ENCODE results near the gene ZGRF1.
A peak's percentile ranks its signal among the peaks of the same experiment; 100 is the strongest.
"Not testable (repeated sequence)": the region's sequence is repeated elsewhere in the genome, so short reads cannot be mapped to it uniquely, and the experiment has no call there.

The ZGRF1 gene

GRCh38 chr4:112550728-112551127 lies 86.0 kb downstream of the ZGRF1 start:
- no peak for DNase-seq (ENCODE audit: low read depth)

- no peak for DNase-seq (ENCODE audit: low read depth)
Observed at GRCh38 chr4:112546476-112546875, 90.2 kb downstream of the ZGRF1 start.

GRCh38 chr4:112545346-112545745 lies 91.4 kb downstream of the ZGRF1 start:
- no peak for DNase-seq (ENCODE audit: low read depth)

GRCh38 chr4:112540695-112541094 lies 96.0 kb downstream of the ZGRF1 start:
- DNase-seq (ENCODE audit: low read depth): no peak

DNA sequence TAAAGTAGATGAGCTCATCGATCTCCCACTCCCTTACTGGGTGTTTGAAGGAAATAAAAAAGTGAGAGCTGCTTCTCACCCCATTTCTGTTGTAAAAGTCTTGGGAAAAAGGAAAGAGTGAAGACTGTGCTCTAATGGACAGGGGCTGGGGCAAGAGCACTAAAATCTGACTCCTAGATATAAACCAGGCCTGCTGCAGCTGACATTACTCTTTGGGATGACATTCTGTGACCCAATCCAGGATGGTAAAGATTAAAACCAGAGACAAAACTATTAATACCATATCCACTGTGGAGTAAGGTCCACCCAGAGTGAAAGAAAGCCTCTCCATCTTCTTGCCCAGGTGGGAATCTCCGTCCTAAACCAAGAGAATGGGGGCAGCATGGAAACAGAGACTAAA lies 100.6 kb downstream of the ZGRF1 start:
- DNase-seq (ENCODE audit: low read depth): no peak

DNA sequence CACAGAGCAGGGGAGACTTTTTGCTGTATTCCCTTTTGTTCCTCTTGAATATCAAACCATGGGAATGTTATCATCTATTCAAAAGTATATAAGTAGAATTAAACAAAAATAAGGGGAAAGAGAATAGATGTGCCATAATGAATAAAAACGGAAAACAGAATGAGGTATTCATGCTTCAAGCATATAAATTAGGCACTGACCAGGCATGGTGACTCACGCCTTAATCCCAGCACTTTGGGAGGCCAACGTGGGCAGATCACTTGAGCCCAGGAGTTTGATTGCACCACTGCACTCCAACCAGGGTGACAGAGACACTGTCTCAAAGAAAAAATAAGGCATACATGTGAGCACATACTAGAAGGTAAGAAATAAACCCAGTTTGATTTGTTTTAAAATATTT lies 104.4 kb downstream of the ZGRF1 start:
- no peak for DNase-seq (ENCODE audit: low read depth)

DNA sequence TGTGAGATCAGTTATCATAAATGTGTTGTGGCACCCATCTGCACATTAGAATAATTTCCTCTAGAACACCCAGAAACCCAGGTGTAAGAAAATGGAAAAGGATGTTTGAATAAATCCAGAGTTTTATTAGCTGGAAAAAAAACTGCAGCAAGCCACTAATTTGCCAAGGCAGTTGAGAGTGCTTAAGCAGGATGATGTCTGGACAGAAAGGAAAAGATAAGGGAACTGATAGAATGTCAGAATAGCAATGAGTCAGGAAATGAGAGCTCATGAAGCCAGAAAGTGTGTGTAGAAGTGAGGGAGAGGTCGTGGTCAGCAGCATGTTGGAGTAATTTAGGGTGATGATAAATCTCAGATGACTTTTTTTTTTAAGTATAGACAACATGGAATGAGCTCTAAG lies 105.6 kb downstream of the ZGRF1 start:
- no peak for DNase-seq (ENCODE audit: low read depth)

- no peak for DNase-seq (ENCODE audit: low read depth)
Observed at GRCh38 chr4:112526061-112526460, 110.6 kb downstream of the ZGRF1 start.

GRCh38 chr4:112523764-112524505 lies 112.8 kb downstream of the ZGRF1 start:
- peak; percentile 80 for DNase-seq (ENCODE audit: low read depth)

GRCh38 chr4:112523008-112523721 lies 113.5 kb downstream of the ZGRF1 start:
- no peak for DNase-seq (ENCODE audit: low read depth)

DNA sequence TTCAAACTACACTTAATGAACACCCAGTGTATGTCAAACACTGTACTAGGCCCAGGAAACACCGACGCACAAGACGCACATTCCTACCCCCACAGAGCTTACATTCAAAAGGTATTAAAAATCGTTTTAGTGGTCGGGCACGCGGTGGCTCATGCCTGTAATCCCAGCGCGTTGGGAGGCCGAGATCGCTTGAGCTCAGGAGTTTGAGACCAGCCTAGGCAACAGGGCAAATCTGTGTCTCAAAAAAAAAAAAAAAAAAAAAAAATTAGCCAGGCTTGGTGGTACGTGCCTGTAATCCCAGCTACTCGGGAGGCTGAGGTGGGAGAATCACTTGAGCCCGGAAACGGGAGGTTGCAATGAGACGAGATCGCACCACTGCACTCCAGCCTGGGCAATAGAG lies 114.3 kb downstream of the ZGRF1 start:
- not testable (repeated sequence) for DNase-seq (ENCODE audit: low read depth)

DNA sequence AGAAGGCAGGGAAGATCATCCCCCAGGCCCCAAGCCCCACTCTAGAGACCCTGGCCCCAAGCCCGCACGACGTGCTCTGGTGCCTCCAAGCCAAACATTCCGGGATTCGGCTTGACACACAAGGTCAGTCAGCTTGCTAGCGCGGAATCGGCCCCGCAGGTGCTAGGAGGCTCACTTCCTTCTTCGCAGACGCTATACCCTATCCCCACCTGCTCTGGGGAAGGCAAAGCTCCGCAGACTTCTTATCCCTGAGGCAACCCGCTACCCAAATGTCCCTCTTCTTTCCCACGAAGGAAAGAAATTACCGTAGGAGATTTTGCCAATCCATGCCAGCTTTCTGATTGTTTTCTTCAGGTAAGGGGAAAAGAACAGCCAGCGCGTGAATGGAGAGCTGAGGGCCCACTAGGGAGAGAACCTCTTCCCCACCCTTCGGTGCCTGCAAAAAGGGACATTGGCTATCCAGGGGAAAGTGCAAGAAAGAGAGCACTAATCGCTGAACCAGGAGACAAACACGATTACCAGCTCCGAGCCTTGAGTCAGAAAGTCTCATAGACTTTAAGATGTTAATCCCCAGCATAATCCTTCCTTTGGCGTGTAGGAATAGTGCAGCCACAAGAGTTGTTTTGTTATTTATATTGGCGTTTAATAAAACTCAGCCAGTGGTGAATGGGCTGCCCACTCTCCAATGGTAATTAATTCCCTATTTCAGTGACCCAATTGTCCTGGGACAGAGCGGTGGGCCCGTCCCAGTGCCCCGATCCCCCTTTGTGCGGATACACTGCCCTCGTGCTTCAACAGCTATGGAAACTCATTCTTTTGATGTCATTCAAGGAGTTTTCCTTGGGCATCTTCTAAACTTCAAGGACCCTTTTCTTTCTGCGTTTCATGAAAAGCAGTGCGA lies 115.3 kb downstream of the ZGRF1 start:
- DNase-seq (ENCODE audit: low read depth): no peak

DNA sequence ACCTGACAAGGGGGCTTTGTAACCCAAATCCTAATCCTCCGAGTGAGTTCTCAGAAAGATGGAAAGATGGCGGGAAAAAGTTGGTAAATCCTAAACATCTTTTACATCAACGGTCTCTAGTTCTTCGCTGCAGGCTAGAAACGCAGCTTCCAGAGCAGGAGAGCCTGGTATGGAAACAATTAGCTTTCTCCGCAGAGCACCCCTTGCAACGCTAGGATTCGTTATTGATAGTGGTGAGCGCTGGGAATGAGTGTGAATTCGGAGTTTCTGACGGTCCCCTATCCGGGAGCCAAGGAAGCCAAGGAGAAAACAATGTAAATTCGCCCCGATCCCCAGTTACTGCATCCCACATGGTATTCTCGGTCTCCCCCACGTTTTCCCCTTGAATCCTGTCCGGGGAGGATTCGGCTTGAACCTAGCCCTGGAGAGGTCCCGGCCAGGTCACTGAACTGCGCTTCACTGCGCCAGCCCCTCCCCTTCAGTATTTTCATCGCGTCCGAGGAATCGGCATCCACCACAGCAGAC lies 116.0 kb downstream of the ZGRF1 start:
- no peak for DNase-seq (ENCODE audit: low read depth)

GRCh38 chr4:112519689-112520597 lies 116.8 kb downstream of the ZGRF1 start:
- no peak for DNase-seq (ENCODE audit: low read depth)

DNA sequence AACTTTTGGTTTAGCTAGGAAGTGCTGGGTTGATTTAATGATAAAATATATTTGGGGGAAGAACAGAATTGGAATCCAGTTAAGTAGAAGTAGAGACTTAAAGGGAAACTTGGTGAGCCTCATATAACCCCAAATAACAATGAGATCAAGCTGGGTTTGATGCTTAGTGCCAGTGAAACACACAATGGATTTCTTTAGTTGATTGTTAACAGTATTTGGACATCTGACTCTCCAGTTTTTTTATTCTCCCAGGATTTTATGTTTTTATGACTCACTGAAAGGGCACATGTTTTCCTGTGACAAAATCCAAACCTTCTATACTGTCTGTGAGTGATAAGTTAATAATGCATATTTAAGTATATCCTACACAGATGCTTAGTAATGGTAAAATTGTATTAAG lies 118.0 kb downstream of the ZGRF1 start:
- no peak for DNase-seq (ENCODE audit: low read depth)

DNA sequence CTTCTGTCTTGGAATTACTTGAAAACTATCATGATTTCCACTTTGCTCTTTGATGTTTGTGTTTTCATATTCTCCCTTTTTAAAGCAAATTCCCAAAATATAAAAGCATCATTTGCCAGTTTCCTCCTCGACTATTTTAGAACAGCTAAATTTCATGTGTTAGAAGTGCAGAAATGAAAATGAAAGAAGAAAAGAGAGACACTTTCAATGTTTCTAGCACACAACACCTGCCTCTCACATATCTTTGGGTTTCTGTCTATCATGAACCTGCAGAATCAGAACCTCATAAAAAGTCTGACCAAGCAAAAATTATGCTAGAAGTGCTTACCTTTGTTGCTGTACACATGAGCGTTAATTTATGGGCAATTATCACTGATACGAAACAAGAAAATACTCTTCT lies 118.8 kb downstream of the ZGRF1 start:
- DNase-seq (ENCODE audit: low read depth): no peak

DNA sequence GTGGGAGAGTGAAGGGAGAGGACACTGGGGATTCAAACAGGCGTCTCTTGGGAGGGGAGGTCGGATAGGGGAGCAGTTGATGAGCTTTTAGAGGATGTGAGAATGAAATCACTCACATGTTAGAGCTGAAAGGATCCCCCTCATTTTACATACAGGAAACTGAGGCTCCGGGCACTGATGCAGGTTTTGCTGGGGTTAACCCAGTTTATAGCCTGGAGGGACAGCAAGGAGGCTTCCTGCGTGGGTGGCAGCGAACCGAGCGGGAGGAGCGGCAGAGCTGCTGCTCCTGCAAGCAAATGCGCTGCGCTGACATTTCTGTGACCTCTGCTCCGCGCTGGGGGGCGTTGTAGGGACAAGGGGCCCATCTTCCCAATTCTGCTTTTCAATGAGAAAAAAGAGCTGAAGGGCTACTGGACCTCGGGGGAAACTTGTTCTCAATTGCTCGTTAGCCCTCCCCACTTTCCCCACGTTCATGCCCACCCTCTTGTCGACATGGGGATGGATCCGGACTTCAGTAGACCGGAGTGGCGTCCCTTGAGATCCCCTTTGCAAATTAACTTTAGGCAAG lies 119.6 kb downstream of the ZGRF1 start:
- DNase-seq (ENCODE audit: low read depth): no peak

DNA sequence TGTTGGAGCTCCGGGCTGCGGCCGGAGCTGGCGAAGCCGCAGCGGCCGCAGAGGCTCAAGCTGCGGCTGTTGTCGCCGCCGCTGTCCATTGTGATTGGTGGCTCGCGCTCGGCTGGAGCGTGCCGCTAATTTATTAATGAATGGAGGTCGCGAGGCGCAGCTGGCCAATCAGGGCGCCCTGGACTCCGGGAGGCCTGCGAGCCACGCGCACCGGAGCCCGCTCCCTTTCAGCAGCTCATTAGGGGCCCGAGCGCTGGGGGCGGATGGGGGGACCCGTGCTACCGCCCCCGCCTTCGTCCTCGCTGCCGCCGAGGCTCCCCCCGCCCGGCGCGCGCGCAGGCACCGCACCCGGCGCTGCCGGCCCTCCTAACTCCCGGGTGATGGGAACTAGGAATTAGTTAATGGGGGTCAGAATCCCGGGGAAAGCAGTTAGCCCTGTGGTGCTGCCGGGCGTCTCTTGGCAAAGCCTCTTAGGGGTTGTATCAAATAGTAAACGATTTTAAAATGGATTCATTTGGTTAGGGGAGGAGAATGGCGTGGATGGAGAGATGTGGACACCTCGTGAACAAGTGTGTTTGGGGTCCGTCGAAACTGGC lies 120.1 kb downstream of the ZGRF1 start:
- DNase-seq (ENCODE audit: low read depth): no peak

GRCh38 chr4:112516066-112516470 lies 120.6 kb downstream of the ZGRF1 start, which contains the start of gene NEUROG2:
Gene NEUROG2 (minus strand): TSS chr4:112516180. CDS start chr4:112515475, 705 bp downstream.
- no peak for DNase-seq (ENCODE audit: low read depth)

Measured in activated T-cell treated with anti-CD3 and anti-CD28 coated beads for 48 hours (primary cell).